KOPT-K1 (cell line): ENCODE measurements around the gene PLCH1.

Experiments
- H3K27ac ChIP-seq: fragments of 200-600 bp; sonication (generic); 2 replicates; pipeline ENCODE4 v1.5.1; 2016; ENCODE audit warnings: antibody characterized with exemption, mild to moderate bottlenecking, low read depth, low read length; ENCODE audit not compliant: poor library complexity, severe bottlenecking
- H3K36me3 ChIP-seq: fragments of 200-600 bp; sonication (generic); 2 replicates; pipeline ENCODE4 v1.5.1; 2017; ENCODE audit warnings: antibody characterized with exemption, mild to moderate bottlenecking, low read length, moderate library complexity; ENCODE audit not compliant: insufficient read depth
- H3K9me3 ChIP-seq: fragments of 200-600 bp; sonication (generic); 2 replicates; pipeline ENCODE4 v1.5.1; 2017; ENCODE audit warnings: antibody characterized with exemption, low read length, mild to moderate bottlenecking; ENCODE audit not compliant: insufficient read depth, poor library complexity, severe bottlenecking

Gene PLCH1, protein sequence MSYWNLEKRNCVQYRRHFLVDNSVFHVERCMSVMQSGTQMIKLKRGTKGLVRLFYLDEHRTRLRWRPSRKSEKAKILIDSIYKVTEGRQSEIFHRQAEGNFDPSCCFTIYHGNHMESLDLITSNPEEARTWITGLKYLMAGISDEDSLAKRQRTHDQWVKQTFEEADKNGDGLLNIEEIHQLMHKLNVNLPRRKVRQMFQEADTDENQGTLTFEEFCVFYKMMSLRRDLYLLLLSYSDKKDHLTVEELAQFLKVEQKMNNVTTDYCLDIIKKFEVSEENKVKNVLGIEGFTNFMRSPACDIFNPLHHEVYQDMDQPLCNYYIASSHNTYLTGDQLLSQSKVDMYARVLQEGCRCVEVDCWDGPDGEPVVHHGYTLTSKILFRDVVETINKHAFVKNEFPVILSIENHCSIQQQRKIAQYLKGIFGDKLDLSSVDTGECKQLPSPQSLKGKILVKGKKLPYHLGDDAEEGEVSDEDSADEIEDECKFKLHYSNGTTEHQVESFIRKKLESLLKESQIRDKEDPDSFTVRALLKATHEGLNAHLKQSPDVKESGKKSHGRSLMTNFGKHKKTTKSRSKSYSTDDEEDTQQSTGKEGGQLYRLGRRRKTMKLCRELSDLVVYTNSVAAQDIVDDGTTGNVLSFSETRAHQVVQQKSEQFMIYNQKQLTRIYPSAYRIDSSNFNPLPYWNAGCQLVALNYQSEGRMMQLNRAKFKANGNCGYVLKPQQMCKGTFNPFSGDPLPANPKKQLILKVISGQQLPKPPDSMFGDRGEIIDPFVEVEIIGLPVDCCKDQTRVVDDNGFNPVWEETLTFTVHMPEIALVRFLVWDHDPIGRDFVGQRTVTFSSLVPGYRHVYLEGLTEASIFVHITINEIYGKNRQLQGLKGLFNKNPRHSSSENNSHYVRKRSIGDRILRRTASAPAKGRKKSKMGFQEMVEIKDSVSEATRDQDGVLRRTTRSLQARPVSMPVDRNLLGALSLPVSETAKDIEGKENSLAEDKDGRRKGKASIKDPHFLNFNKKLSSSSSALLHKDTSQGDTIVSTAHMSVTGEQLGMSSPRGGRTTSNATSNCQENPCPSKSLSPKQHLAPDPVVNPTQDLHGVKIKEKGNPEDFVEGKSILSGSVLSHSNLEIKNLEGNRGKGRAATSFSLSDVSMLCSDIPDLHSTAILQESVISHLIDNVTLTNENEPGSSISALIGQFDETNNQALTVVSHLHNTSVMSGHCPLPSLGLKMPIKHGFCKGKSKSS (N-terminal part only)

DNA sequence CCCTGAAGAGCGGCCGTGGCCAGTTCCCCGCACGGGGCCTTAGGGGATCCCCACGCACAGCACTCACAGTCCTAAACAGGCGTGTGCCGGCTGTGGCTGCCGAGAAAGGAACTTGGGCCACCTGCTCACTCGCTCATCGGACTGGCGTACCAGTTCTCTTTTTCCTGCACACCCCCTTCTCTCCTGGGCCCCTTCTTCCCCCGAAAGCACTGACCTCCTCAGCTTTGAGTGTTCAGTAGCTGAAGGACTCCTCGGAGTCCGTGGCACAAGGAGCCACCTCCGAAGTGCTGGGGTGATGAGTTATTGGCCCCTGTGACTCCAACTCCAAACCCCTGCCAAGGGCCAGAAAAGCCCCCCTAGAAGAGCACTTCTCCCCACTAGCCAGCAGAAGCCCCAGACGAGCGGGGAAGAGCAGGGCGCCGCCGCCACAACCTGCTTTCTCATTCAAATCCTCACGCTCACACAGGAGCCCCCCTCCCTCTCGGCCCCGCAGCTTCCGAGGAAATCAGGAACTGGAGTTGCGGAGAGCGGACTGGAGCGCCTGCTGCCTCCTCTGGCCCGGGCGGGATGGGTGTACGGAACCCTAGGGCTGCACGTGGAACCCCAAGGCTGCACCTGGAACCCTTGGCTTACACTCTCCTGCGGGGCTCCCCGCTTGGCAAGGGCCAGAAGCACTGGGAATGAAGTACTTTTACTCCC lies at the start of gene PLCH1:
PLCH1 (minus strand) TSS at position 446 of the 699 bp plus-strand sequence. CDS start 40,847 bp downstream, outside the sequence.
- Histone ChIP-seq H3K36me3 (no peaks in the 10 kb centered on the region), H3K9me3 (no peaks in the 10 kb centered on the region), H3K27ac (no peak within 1 kb of the TSS)

GRCh38 chr3:155792532-155792931 lies 47.7 kb upstream of the PLCH1 start:
- no peak overlapping the region for H3K27ac ChIP-seq
- no peaks in the 10 kb centered on the region for H3K9me3 ChIP-seq
- H3K36me3 ChIP-seq = no peaks in the 10 kb centered on the region

- no peaks in the 10 kb centered on the region for H3K36me3 ChIP-seq
- H3K27ac ChIP-seq = no peak overlapping the region
- no peaks in the 10 kb centered on the region for H3K9me3 ChIP-seq
Measured at GRCh38 chr3:155791190-155791589, 46.3 kb upstream of the PLCH1 start.

GRCh38 chr3:155790272-155790925 lies 45.5 kb upstream of the PLCH1 start:
- Histone ChIP-seq H3K36me3 (no peaks in the 10 kb centered on the region), H3K9me3 (no peaks in the 10 kb centered on the region), H3K27ac (no peak overlapping the region)

DNA sequence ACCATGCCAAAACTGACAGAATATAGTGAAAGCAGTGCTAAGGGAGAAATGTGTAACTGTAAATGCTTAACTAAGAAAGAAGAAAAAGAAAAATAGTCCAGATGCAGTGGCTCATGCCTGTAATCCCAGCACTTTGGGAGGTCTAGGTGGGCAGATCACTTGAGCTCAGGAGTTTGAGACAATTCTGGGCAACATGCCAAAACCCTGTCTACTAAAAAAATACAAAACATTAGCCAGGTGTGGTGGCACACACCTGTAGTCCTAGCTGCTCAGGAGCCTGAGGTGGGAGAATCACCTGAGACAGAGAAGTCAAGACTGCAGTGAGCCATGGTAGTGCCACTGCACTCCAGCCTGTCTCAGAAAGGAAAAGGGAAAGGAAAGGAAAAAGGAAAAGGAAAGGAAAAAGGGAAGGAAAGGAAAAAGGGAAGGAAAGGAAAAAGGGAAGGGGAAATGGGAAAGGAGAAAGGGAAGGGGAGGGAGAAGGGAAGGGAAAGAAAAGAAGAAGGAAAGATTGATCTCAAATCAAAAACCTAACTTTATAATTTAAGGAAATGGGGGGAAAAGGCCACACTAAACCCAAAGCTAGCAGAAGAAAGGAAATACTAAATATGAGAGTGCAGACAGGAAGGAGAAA lies 40.9 kb upstream of the PLCH1 start:
- peaks cover 14% of the 10 kb centered on the region for H3K9me3 ChIP-seq

GRCh38 chr3:155782390-155782953 lies 37.6 kb upstream of the PLCH1 start:
- H3K27ac ChIP-seq = no peak overlapping the region
- H3K9me3 ChIP-seq = peaks cover 14% of the 10 kb centered on the region
- H3K36me3 ChIP-seq = no peaks in the 10 kb centered on the region

More for the DNA sequence above, 40.9 kb upstream of the PLCH1 start:
- Histone ChIP-seq H3K36me3 (no peaks in the 10 kb centered on the region), H3K27ac (no peak overlapping the region)

DNA sequence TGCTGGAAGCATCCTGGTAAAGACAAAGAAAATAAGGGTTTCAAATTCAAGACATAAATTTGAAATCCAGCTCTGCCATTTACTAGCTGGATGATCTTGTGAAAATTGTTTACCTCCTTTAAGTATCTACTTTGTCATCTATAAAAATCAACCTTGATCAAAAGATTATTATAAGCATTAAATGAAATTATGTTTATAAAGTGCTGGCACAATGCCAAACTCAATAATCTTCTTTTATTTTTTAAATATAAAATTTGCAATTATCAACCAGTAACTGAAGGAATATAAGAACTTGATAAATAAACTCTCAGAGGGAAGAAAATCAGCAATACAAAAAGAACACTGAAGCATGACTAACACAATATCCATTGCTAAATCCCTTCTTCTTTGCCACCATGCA lies 35.4 kb upstream of the PLCH1 start:
- Histone ChIP-seq H3K27ac (no peak overlapping the region), H3K36me3 (no peaks in the 10 kb centered on the region), H3K9me3 (peaks cover 14% of the 10 kb centered on the region)

- H3K27ac ChIP-seq = no peak overlapping the region
- H3K36me3 ChIP-seq = no peaks in the 10 kb centered on the region
- peaks cover 14% of the 10 kb centered on the region for H3K9me3 ChIP-seq
Measured at GRCh38 chr3:155778462-155778861, 33.6 kb upstream of the PLCH1 start.

DNA sequence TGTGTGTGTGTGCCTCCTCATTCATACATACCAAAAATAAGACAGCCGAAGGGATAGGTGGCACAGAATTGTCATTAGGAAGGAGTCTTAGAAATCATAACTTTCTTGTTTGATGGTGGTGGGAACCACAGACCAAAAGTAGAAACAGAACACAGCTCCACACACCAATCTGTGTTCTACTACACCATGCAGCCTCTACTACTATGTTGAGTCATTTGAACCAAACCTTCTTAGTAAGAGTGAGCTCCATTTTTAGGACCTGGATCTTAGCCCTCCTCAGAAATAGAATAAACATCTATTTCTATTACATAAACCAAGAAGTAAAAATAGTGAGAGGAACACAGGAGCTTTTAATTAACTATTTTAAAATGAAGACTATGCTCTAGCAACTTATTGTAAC lies 27.9 kb upstream of the PLCH1 start:
- Histone ChIP-seq H3K36me3 (peaks cover 16% of the 10 kb centered on the region; the same call in 1 of the 2 replicates), H3K9me3 (peaks cover 17% of the 10 kb centered on the region), H3K27ac (no peak overlapping the region)

DNA sequence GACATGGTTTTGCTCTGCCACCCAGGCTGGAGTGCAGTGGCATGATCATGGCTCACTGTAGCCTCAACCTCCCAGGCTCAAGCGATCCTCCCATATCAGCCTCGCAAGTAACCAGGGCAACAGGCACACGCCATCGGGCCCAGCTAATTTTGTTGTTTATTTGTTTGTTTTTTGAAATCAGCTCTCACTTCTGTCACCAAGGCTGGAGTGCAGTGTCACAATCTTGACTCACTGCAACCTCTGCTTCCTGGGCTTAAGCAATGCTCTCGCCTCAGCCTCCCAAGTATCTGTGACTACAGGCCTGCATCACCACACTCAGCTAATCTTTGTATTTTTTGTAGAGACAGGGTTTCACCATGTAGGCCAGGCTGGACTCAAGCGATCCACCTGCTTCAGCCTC lies 26.3 kb upstream of the PLCH1 start:
- no peak overlapping the region for H3K27ac ChIP-seq
- peaks cover 16% of the 10 kb centered on the region; the same call in 1 of the 2 replicates for H3K36me3 ChIP-seq
- peaks cover 17% of the 10 kb centered on the region for H3K9me3 ChIP-seq

GRCh38 chr3:155766206-155766605 lies 21.3 kb upstream of the PLCH1 start:
- H3K9me3 ChIP-seq = peaks cover 17% of the 10 kb centered on the region
- H3K27ac ChIP-seq = no peak overlapping the region
- peaks cover 12% of the 10 kb centered on the region; the same call in 1 of the 2 replicates for H3K36me3 ChIP-seq

DNA sequence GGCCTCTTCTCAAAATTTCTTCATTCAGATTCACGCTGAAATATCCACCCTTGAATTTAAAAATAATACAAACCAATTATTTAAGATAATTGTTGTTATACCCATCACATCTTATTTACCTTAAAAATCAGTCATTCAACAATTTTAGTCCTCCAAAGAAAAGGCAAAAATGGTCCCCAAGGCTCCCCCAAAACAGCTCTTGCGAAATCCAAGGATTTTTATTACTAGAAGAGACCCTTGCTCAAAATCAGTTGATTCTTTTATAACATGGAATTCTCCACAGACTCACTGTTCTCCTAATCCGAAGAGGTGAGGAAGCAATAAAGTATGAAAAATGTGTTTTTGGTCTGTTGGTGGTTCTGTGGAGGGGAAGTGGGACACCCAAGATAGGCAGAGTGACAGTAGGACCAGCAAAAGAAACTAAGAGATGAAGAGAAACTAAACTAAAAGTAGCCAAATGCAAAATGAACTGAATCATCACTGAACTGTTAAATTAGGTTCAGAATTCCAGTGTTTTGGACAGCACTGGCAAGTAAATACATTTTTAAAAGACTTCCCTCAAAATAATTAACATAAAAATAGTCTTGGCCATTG lies 19.1 kb upstream of the PLCH1 start:
- Histone ChIP-seq H3K9me3 (no peaks in the 10 kb centered on the region), H3K36me3 (no peaks in the 10 kb centered on the region), H3K27ac (no peak overlapping the region)

DNA sequence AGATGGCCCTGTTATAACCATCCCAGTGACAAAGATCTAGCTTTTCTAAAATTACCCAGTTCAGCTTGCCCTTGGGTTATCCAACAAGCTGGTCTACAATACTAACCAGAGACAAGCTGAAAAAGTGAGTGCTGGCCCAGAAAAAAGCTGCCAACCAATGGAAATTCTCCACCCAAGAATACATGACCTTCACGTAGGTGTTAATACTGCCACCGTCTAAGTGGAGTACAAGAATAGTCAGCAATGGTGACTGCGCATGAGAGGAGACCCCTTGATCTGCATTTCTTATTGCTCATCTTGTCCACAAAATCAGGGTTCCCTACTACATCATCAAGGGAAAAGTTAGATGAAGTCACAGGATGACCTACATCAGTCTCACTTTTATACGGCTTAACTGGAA lies 15.8 kb upstream of the PLCH1 start:
- Histone ChIP-seq H3K9me3 (no peaks in the 10 kb centered on the region), H3K36me3 (no peaks in the 10 kb centered on the region), H3K27ac (no peak overlapping the region)
